WTC11 (cell line): ENCODE measurements around the gene BARX2.

Source experiments
- ZNF232 ChIP-seq: sonication (generic); formaldehyde crosslinking; IDR thresholded peaks from 2 replicates; pipeline ENCODE4 v1.8.0; 2022; ENCODE audit warnings: mild to moderate bottlenecking, missing genetic modification reagents
- TF ChIP-seq, protein P1 (sequence below): fragments of 200-600 bp; IDR thresholded peaks from 2 replicates; pipeline ENCODE4 v1.8.0; 2022; ENCODE audit warnings: antibody characterized with exemption

- TF ChIP-seq, protein P1, sequence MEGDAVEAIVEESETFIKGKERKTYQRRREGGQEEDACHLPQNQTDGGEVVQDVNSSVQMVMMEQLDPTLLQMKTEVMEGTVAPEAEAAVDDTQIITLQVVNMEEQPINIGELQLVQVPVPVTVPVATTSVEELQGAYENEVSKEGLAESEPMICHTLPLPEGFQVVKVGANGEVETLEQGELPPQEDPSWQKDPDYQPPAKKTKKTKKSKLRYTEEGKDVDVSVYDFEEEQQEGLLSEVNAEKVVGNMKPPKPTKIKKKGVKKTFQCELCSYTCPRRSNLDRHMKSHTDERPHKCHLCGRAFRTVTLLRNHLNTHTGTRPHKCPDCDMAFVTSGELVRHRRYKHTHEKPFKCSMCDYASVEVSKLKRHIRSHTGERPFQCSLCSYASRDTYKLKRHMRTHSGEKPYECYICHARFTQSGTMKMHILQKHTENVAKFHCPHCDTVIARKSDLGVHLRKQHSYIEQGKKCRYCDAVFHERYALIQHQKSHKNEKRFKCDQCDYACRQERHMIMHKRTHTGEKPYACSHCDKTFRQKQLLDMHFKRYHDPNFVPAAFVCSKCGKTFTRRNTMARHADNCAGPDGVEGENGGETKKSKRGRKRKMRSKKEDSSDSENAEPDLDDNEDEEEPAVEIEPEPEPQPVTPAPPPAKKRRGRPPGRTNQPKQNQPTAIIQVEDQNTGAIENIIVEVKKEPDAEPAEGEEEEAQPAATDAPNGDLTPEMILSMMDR: no peak
- no peak for TF ChIP-seq ZNF232
Observed at GRCh38 chr11:129376658-129377341, 1.2 kb downstream of the BARX2 start.
